ENCODE data around the gene ALPP.

Gene ALPP

DNA sequence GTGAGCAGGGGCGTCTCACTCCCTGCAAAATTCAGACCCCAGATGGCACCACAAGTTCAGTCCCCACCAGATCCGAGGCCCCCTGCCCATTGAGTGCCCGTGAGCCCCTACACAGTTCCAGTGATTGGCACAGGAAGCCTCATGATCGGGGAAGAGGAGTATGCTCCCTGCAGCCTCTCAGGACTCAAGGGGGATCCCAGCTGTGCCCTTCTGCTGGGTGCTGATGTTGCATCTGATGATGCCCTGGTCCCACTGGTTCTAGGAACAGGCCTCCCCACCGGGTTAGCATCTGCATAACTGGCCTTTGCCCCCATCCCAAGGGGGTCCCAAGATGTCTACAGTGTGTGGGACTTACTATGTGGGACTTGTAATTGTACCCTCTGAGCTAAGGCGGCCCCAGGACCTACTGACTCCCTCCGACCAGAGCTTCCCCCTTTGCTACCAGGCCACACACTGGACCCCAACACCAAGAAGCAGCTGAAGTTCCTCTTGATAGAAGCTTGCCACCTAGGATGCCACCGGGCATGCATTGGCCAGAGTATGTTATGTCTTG lies 36.7 kb downstream of the ALPP start:
- Histone ChIP-seq H4K20me1 (ENCODE audit: control insufficient read depth, insufficient read depth, low read depth, low read length) (no peaks in the 10 kb centered on the region), H3F3A (ENCODE audit: control insufficient read depth, insufficient read depth) (no peaks in the 10 kb centered on the region), H3K4me3 (ENCODE audit: low read length) (no peak overlapping the region), H3K79me2 (ENCODE audit: control insufficient read depth, low read length) (no peaks in the 10 kb centered on the region), H3K9me3 (ENCODE audit: control insufficient read depth, insufficient read depth, low read length) (no peaks in the 10 kb centered on the region), H3K4me1 (ENCODE audit: control insufficient read depth, low read length) (no peaks in the 10 kb centered on the region), H3K27me3 (ENCODE audit: control insufficient read depth, low read length) (peaks cover 23% of the 10 kb centered on the region), H3K9me2 (replicated peaks; ENCODE audit: control insufficient read depth, low read length) (no peaks in the 10 kb centered on the region), H3K36me3 (ENCODE audit: control insufficient read depth, low read length) (no peaks in the 10 kb centered on the region), H3K27ac (ENCODE audit: low read depth, low read length) (no peak overlapping the region), H3K4me2 (ENCODE audit: low read length) (no peak overlapping the region)
- TF ChIP-seq, protein P1, sequence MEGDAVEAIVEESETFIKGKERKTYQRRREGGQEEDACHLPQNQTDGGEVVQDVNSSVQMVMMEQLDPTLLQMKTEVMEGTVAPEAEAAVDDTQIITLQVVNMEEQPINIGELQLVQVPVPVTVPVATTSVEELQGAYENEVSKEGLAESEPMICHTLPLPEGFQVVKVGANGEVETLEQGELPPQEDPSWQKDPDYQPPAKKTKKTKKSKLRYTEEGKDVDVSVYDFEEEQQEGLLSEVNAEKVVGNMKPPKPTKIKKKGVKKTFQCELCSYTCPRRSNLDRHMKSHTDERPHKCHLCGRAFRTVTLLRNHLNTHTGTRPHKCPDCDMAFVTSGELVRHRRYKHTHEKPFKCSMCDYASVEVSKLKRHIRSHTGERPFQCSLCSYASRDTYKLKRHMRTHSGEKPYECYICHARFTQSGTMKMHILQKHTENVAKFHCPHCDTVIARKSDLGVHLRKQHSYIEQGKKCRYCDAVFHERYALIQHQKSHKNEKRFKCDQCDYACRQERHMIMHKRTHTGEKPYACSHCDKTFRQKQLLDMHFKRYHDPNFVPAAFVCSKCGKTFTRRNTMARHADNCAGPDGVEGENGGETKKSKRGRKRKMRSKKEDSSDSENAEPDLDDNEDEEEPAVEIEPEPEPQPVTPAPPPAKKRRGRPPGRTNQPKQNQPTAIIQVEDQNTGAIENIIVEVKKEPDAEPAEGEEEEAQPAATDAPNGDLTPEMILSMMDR (IDR thresholded peaks at IDR 0.05; ENCODE audit: low read depth, low read length, poor library complexity, severe bottlenecking), result no peak
- TF ChIP-seq EZH2phosphoT487 (IDR thresholded peaks at IDR 0.05; ENCODE audit: borderline replicate concordance, low read length), result no peak

DNA sequence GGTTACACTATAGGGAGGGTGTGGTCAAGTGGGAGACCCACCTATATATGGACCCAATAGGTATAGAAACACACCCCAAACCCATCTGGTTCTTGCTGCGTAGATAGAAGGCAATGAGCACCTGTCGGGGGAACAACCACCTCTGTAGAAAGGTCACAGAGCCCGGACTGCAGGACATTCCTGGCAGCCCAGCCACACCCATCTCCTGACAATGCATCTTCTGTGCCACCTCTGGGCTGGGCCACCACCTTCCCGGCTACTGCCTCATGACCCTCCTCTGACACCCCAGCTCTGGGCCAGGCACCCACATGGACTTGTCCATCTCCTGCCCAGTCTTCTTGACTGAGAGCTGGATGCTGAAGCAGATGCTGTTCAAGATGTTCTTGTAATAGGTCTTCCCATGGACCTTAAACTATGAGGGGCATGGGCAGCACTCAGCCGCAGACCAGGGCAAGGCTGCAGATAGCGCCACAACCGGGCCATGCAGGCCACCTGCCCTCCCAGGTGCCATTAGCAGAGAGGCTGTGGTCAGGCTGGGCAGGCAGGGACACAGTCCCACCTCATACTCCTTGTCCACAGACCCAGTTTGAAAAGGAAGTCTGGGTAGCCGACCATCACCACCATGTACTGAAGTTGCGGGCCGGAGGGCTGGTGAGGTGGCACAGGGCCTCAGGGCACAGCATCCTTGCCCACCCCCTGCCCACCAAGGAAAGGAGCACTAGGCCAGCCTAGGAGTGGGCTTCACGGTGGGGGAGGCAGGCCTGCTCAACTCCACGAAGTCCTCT lies 37.4 kb downstream of the ALPP start:
- Histone ChIP-seq H4K20me1 (ENCODE audit: control insufficient read depth, insufficient read depth, low read depth, low read length) (no peaks in the 10 kb centered on the region), H3K27me3 (ENCODE audit: control insufficient read depth, low read length) (peaks cover 27% of the 10 kb centered on the region), H3K27ac (ENCODE audit: low read depth, low read length) (no peak overlapping the region), H3K9me3 (ENCODE audit: control insufficient read depth, insufficient read depth, low read length) (no peaks in the 10 kb centered on the region), H3K4me3 (ENCODE audit: low read length) (no peak overlapping the region), H3F3A (ENCODE audit: control insufficient read depth, insufficient read depth) (no peaks in the 10 kb centered on the region), H3K4me2 (ENCODE audit: low read length) (no peak overlapping the region), H3K9me2 (replicated peaks; ENCODE audit: control insufficient read depth, low read length) (no peaks in the 10 kb centered on the region), H3K4me1 (ENCODE audit: control insufficient read depth, low read length) (no peaks in the 10 kb centered on the region), H3K36me3 (ENCODE audit: control insufficient read depth, low read length) (no peaks in the 10 kb centered on the region), H3K79me2 (ENCODE audit: control insufficient read depth, low read length) (no peaks in the 10 kb centered on the region)
- TF ChIP-seq EZH2phosphoT487 (IDR thresholded peaks at IDR 0.05; ENCODE audit: borderline replicate concordance, low read length), result no peak
- TF ChIP-seq, protein P1 (IDR thresholded peaks at IDR 0.05; ENCODE audit: low read depth, low read length, poor library complexity, severe bottlenecking), result no peak

DNA sequence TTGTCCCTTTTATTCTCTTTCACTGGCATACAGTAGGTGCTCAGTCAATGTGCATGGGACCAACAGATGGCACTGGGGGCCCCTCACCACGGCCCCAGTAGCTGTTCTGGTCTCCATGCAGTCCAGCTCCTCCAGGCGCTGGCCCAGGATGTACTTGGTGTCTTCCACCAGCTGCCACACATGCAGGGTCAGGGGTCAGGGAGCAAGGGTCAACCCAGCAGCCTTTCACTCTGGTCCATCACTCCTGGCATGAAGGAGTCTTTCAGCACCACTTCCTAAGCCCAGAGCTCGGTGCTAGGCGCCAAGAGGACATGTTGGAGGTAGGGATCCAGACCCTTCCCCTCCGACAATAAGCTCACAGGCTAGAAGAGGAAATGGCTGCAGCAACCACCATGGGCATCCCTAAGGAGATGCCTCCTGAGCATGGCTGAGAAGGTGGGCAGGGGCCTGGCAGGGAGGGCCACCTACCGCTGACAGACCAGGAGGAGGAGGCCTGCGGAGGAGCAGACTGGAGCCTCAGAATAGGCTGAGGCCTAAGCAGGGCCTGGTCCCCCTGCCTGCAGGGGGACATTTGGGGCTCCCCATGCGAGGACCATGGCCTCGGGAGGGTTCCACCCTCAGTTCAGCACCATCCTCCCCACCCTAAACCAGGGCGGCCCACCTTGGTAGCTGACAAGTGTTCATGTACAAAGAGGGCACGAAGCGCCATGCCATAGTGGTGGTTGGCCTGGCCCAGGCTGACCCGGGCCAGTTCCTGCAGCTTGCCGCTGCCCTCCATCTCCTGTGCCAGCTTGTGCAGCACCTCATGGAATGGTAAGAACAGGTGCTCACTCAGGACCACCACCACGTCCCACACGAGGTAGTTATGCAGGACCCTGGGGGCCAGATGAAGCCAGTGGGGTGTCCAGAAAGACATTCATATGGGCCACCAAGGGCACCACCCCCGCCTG lies 38.2 kb downstream of the ALPP start:
- H3K9me3 ChIP-seq (ENCODE audit: control insufficient read depth, insufficient read depth, low read length), result no peaks in the 10 kb centered on the region
- no peak overlapping the region for H3K4me2 ChIP-seq (ENCODE audit: low read length)
- no peak overlapping the region for H3K27ac ChIP-seq (ENCODE audit: low read depth, low read length)
- no peak for TF ChIP-seq EZH2phosphoT487 (IDR thresholded peaks at IDR 0.05; ENCODE audit: borderline replicate concordance, low read length)
- TF ChIP-seq, protein P1 (IDR thresholded peaks at IDR 0.05; ENCODE audit: low read depth, low read length, poor library complexity, severe bottlenecking), result no peak
- no peaks in the 10 kb centered on the region for H3K36me3 ChIP-seq (ENCODE audit: control insufficient read depth, low read length)
- H3K79me2 ChIP-seq (ENCODE audit: control insufficient read depth, low read length), result no peaks in the 10 kb centered on the region
- H3K9me2 ChIP-seq (replicated peaks; ENCODE audit: control insufficient read depth, low read length), result no peaks in the 10 kb centered on the region
- no peaks in the 10 kb centered on the region for H3F3A ChIP-seq (ENCODE audit: control insufficient read depth, insufficient read depth)
- H3K27me3 ChIP-seq (ENCODE audit: control insufficient read depth, low read length), result peaks cover 27% of the 10 kb centered on the region
- no peaks in the 10 kb centered on the region for H4K20me1 ChIP-seq (ENCODE audit: control insufficient read depth, insufficient read depth, low read depth, low read length)
- H3K4me1 ChIP-seq (ENCODE audit: control insufficient read depth, low read length), result no peaks in the 10 kb centered on the region
- H3K4me3 ChIP-seq (ENCODE audit: low read length), result no peak overlapping the region

All from DOHH2 (cell line).